Sigmoid colon (tissue), 3 donors: ENCODE results near the gene ACAP1.

ENCODE experiments used
- POLR2A ChIP-seq, 2 donors: fragments of 450-650 bp; IDR thresholded peaks; one replicate each; pipeline ENCODE4 v1.6.1; 2016; ENCODE audit warnings: antibody characterized with exemption in 2 of 2, mild to moderate bottlenecking in 2 of 2, moderate library complexity in 2 of 2
- TF ChIP-seq, protein P1 (sequence below), 4 experiments: fragments of 450-650 bp in 3 of 4; fragments of 200-600 bp in 1 of 4; IDR thresholded peaks; one replicate each; pipeline ENCODE4 v1.5.1; 2016 to 2019; ENCODE audit warnings: antibody characterized with exemption in 4 of 4, mild to moderate bottlenecking in 3 of 4, moderate library complexity in 2 of 4

DNA sequence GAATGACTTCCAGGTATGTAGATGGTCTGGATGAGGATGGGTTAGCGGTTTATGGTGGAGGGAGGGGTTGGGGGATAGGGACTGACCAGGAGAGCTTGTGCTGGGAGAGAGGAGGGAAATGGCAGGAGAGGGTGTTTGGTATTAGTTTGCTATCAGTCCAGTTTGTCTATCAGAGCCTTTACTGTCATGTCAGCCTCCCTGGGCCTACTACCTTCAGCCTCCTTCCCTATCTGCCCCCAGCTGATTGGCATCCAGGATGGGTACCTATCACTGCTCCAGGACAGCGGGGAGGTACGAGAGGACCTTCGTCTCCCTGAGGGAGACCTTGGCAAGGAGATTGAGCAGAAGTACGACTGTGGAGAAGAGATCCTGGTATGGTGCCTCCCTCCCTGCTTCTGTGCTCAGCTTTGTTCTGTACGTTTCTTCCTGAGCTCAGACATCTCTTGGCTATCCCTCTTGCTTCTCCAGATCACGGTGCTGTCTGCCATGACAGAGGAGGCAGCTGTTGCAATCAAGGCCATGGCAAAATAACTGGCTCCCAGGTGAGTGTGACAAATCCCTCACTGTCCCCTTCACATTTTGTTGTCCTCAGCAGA is 25.1 kb upstream of the ACAP1 start:
- TF ChIP-seq, protein P1, sequence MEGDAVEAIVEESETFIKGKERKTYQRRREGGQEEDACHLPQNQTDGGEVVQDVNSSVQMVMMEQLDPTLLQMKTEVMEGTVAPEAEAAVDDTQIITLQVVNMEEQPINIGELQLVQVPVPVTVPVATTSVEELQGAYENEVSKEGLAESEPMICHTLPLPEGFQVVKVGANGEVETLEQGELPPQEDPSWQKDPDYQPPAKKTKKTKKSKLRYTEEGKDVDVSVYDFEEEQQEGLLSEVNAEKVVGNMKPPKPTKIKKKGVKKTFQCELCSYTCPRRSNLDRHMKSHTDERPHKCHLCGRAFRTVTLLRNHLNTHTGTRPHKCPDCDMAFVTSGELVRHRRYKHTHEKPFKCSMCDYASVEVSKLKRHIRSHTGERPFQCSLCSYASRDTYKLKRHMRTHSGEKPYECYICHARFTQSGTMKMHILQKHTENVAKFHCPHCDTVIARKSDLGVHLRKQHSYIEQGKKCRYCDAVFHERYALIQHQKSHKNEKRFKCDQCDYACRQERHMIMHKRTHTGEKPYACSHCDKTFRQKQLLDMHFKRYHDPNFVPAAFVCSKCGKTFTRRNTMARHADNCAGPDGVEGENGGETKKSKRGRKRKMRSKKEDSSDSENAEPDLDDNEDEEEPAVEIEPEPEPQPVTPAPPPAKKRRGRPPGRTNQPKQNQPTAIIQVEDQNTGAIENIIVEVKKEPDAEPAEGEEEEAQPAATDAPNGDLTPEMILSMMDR (IDR thresholded peaks at IDR 0.05): no peak
- no peak for TF ChIP-seq POLR2A (IDR thresholded peaks at IDR 0.05)
